Liver (tissue), 9 donors: ENCODE data around the gene DNAH6. TPM values are rescaled to one million over a fixed set of nuclear protein-coding genes. Genes with fewer than 3 reads are reported as not detected.

Experiments
- DNase-seq: peaks from one replicate; pipeline ENCODE4 v3.0.0-alpha.2; 2017; ENCODE audit warnings: low spot score
- H3K27ac ChIP-seq, 2 donors: one replicate each; pipeline ENCODE4 v1.7.0; 2013; ENCODE audit warnings: inconsistent platforms in 2 of 2, low read length in 2 of 2, control low read depth in 1 of 2, low read depth in 1 of 2, mild to moderate bottlenecking in 1 of 2
- H3K27me3 ChIP-seq, 4 donors: one replicate each; pipeline versions ENCODE4 v1.6.1 to v1.7.0; 2013; ENCODE audit warnings: low read length in 3 of 4, inconsistent platforms in 1 of 4, mild to moderate bottlenecking in 1 of 4, moderate library complexity in 1 of 4; ENCODE audit not compliant: control insufficient read depth in 4 of 4, insufficient read depth in 4 of 4
- H3K36me3 ChIP-seq, 4 donors: one replicate each; pipeline versions ENCODE4 v1.6.1 to v1.7.0; 2013; ENCODE audit warnings: low read length in 3 of 4, mild to moderate bottlenecking in 3 of 4, low read depth in 1 of 4, moderate library complexity in 1 of 4; ENCODE audit not compliant: control insufficient read depth in 4 of 4, insufficient read depth in 3 of 4
- H3K4me1 ChIP-seq, 4 donors: one replicate each; pipeline versions ENCODE4 v1.6.1 to v1.7.0; 2013; ENCODE audit warnings: low read length in 3 of 4, mild to moderate bottlenecking in 3 of 4, moderate library complexity in 1 of 4; ENCODE audit not compliant: control insufficient read depth in 4 of 4, insufficient read depth in 4 of 4
- H3K4me3 ChIP-seq, 3 donors: one replicate each; pipeline versions ENCODE4 v1.6.1 to v1.7.0; 2013; ENCODE audit warnings: low read length in 3 of 3, control low read depth in 1 of 3, low read depth in 1 of 3, mild to moderate bottlenecking in 1 of 3
- H3K9ac ChIP-seq, 2 donors: one replicate each; pipeline ENCODE4 v1.7.0; 2013; ENCODE audit warnings: low read length in 2 of 2, mild to moderate bottlenecking in 2 of 2, moderate library complexity in 2 of 2, control low read depth in 1 of 2, low read depth in 1 of 2
- H3K9me3 ChIP-seq, 4 donors: one replicate each; pipeline versions ENCODE4 v1.6.1 to v1.7.0; 2013; ENCODE audit warnings: low read length in 3 of 4; ENCODE audit not compliant: control insufficient read depth in 4 of 4
- CTCF ChIP-seq: fragments of 150-350 bp; IDR thresholded peaks from 2 replicates; pipeline ENCODE4 v1.5.1; 2017; ENCODE audit warnings: improper control_type of control experiment, low read depth, low read length; ENCODE audit not compliant: missing input control
- EGR1 ChIP-seq, 2 donors: IDR thresholded peaks; 2 replicates each; pipeline ENCODE4 v1.6.1; 2016 to 2018; ENCODE audit warnings: antibody characterized with exemption in 2 of 2, low read depth in 2 of 2
- FOXA1 ChIP-seq: IDR thresholded peaks from 2 replicates; pipeline ENCODE4 v1.6.1; 2016; ENCODE audit warnings: antibody characterized with exemption
- GABPA ChIP-seq, 2 donors: IDR thresholded peaks in 1 of 2; conservative IDR thresholded peaks in 1 of 2; 2 replicates each; pipeline ENCODE4 v1.6.1; 2016; ENCODE audit warnings: antibody characterized with exemption in 2 of 2, mild to moderate bottlenecking in 1 of 2, moderate library complexity in 1 of 2
- HNF4A ChIP-seq, 2 donors: conservative IDR thresholded peaks; 2 replicates each; pipeline ENCODE4 v1.6.1; 2016; ENCODE audit warnings: antibody characterized with exemption in 2 of 2, mild to moderate bottlenecking in 2 of 2
- HNF4G ChIP-seq: IDR thresholded peaks from 2 replicates; pipeline ENCODE4 v1.6.1; 2016; ENCODE audit warnings: antibody characterized with exemption
- JUND ChIP-seq, 2 donors: IDR thresholded peaks; 2 replicates each; pipeline ENCODE4 v1.6.1; 2016; ENCODE audit warnings: antibody characterized with exemption in 2 of 2
- MAX ChIP-seq: IDR thresholded peaks from 2 replicates; pipeline ENCODE4 v1.6.1; 2016; ENCODE audit warnings: antibody characterized with exemption
- NR2F2 ChIP-seq: IDR thresholded peaks from 2 replicates; pipeline ENCODE4 v1.6.1; 2016; ENCODE audit warnings: antibody characterized with exemption
- RAD21 ChIP-seq, 2 donors: IDR thresholded peaks; 2 replicates each; pipeline ENCODE4 v1.6.1; 2016; ENCODE audit warnings: antibody characterized with exemption in 2 of 2, mild to moderate bottlenecking in 2 of 2
- REST ChIP-seq: IDR thresholded peaks from 2 replicates; pipeline ENCODE4 v1.6.1; 2016; ENCODE audit warnings: antibody characterized with exemption, mild to moderate bottlenecking
- RXRA ChIP-seq, 2 donors: IDR thresholded peaks; 2 replicates each; pipeline ENCODE4 v1.6.1; 2017 to 2018; ENCODE audit warnings: antibody characterized with exemption in 2 of 2, mild to moderate bottlenecking in 1 of 2
- SP1 ChIP-seq: IDR thresholded peaks from 2 replicates; pipeline ENCODE4 v1.6.1; 2018; ENCODE audit warnings: antibody characterized with exemption, mild to moderate bottlenecking
- YY1 ChIP-seq: IDR thresholded peaks from 2 replicates; pipeline ENCODE4 v1.6.1; 2016; ENCODE audit warnings: antibody characterized with exemption, mild to moderate bottlenecking
- WGBS: extraction: QIAGEN DNeasy Blood & Tissue Kit; methylation state at CpG from one replicate; pipeline ENCODE4 v1.1.7; 2013; 5-methylcytosine and 5-hydroxymethylcytosine counted together
- polyA plus RNA-seq, 2 donors: library from polyadenylated mRNA; stranded (reverse) in 1 of 2; unstranded in 1 of 2; fragments of 200-250 nt in 1 of 2; fragments of >200 nt in 1 of 2; fragmentation: Nextera tagmentation in 1 of 2; extraction: Ambion mirVana in 1 of 2; gene quantifications; one replicate each; pipeline versions ENCODE4 v1.2.1 to v1.2.3, GENCODE V29; 2013 to 2015
- total RNA-seq, 2 donors: library from RNA; depleted of rRNA; stranded (reverse); fragments of >200 nt; gene quantifications; one replicate each; pipeline ENCODE4 v1.2.3, GENCODE V29; 2014
- TF ChIP-seq, protein P1 (sequence below): IDR thresholded peaks from 2 replicates; pipeline ENCODE4 v1.6.1; 2016; ENCODE audit warnings: antibody characterized with exemption
- donor health status: healthy.
- donor health status: healthy.
- donor health status: healthy.
- donor health status: healthy.
- donor health status: healthy.

DNAH6 gene
- total and polyA plus RNA-seq, 4 donors, result 0.32 to 1.6 (median 0.59) TPM

- TF ChIP-seq MAX (no peak), FOXA1 (no peak), NR2F2 (no peak), YY1 (no peak), EGR1 (IDR thresholded peaks at IDR 0.05; ENCODE audit: low read depth in 2 of 2) (no peak), RXRA (IDR thresholded peaks at IDR 0.05) (no peak), HNF4G (no peak), REST (no peak), GABPA (IDR thresholded peaks at IDR 0.05 in 1 of 2, conservative IDR thresholded peaks at IDR 0.05 in 1 of 2) (no peak), CTCF (no peak), RAD21 (IDR thresholded peaks at IDR 0.05) (no peak), JUND (IDR thresholded peaks at IDR 0.05) (no peak), HNF4A (conservative IDR thresholded peaks at IDR 0.05) (no peak), SP1 (no peak)
- TF ChIP-seq, protein P1, sequence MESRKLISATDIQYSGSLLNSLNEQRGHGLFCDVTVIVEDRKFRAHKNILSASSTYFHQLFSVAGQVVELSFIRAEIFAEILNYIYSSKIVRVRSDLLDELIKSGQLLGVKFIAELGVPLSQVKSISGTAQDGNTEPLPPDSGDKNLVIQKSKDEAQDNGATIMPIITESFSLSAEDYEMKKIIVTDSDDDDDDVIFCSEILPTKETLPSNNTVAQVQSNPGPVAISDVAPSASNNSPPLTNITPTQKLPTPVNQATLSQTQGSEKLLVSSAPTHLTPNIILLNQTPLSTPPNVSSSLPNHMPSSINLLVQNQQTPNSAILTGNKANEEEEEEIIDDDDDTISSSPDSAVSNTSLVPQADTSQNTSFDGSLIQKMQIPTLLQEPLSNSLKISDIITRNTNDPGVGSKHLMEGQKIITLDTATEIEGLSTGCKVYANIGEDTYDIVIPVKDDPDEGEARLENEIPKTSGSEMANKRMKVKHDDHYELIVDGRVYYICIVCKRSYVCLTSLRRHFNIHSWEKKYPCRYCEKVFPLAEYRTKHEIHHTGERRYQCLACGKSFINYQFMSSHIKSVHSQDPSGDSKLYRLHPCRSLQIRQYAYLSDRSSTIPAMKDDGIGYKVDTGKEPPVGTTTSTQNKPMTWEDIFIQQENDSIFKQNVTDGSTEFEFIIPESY, result no peak
- Histone ChIP-seq H3K27ac (no peak overlapping the region), H3K27me3 (no peaks in the 10 kb centered on the region), H3K4me3 (no peak overlapping the region), H3K36me3 (no peaks in the 10 kb centered on the region), H3K9ac (no peak overlapping the region), H3K9me3 (peaks cover 0 to 7% (median 2%) of the 10 kb centered on the region in 4 donors), H3K4me1 (peaks cover 0 to 6% (median 5%) of the 10 kb centered on the region in 4 donors)
- DNase-seq, result no peak
- WGBS, result 77% methylated on average over 5 of the region's 5 CpGs
Observed at GRCh38 chr2:84832772-84833461, 316.6 kb downstream of the DNAH6 start.
